GM21737 (cell line): ENCODE data around the gene AMPD3.

Experiments used
- ATAC-seq: cut with Tn5 transposase; IDR thresholded peaks from one replicate; pipeline ENCODE4 v1.9.1; 2021; ENCODE audit warnings: mild to moderate bottlenecking, moderate library complexity; ENCODE audit not compliant: unreplicated experiment

The AMPD3 gene

DNA sequence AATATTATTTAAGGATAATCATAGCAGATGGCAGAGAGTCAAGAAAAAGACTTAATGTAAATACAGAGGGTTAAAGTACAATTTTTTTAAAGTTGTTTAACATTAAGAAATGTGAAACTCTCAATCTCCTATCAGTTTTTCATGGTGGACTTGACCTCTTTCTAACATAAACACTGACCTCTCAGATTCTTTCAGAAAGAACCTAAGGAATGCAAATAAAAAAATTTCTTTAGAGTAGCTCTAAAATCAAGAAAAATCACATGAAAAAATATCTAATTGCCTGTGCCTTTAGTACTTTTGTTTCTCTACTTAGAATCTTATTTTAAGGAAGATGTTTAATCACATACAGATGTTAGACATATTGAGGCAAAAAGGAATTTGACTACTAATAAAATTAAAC is 73.1 kb downstream of the AMPD3 start:
- ATAC-seq, result no peak

DNA sequence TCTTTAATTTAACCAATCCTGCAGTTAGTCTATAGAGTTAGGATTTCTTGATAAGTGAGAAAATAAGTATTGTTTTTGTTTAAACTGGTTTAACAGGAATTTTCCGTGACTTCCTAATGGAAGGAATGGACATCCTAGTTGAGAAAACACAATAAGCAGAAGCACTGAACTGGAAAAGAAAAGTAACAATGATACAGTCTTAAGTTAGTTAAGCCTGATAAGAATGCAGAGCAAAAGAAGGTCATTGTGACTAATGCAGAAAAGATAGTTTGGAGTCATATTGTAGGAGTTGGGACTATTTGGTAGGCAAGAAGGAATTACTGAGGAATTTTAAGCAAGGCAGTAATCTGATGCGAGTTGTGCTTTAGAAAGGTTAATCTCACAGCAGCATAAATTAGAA is 74.2 kb downstream of the AMPD3 start:
- ATAC-seq, result no peak

DNA sequence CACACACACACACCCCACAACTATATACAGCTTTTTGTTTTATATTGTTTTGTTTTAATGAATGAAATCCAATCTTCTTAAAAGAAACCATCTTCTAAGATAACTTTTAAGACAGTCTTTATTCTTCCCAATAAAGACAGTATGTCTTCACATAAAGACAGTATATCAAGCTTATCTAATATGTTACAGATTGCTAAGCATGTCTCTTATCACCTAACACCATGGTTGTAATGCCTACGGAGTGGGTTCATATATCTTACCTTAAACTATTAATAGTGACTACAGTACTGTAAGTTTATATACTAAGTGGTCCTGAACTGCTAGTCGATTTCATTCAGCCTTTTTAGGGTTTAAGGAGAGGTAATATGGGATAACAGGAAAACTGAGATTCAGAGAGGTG is 77.5 kb downstream of the AMPD3 start:
- no peak for ATAC-seq

DNA sequence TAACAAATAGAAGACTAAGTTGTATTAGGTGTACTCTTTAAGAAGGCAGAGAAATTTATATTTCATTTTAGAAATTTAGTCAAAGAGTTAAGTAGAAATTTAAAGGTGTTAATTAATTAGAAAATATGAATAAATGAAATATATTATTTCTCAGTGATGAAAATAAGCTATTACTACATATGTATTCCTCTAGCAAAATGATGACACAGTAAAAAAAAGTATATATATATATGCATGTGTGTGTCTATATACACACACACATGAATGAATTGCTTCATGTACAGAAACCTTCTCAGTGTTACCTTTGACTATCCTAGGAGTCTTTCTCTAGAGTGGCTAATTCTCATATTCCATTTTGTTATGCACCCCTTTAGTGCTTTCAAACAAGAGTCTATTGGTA is 78.3 kb downstream of the AMPD3 start:
- no peak for ATAC-seq

DNA sequence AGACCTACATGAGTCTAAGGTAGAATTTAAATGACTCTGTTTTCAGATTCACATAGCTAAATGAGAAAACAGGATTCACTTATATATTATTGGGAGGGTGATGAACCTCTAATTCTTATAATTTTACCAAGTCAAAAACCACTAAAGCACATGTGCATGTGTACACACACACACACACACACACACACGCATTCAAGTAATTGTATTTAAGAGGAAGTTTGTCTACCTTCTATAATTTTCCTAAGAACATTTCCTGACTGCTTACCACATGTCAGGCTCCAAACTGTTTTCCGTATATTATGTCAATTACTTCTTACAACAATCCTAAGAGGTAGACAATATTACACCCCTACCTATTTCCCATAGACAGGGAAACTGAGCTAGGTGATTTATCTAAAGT is 79.3 kb downstream of the AMPD3 start:
- no peak for ATAC-seq

DNA sequence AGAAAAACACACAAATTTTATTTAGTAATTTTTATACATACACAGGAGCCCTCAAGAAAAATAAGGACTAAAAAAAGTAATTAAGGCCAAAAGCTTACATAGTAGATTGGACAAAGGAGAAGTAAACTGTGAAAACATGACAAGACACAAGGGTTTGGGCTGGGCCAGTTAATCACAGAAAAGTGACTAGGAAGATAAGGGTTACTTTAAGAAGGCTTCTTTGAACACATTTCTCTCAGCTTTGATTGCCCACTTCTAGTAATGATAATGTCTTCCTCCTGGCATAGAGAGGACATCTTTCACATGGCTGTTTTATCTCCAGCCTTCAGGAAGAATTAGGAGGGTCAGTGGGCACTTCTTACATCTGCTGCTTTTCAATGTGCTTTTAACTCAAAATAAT is 82.5 kb downstream of the AMPD3 start:
- ATAC-seq, result no peak

DNA sequence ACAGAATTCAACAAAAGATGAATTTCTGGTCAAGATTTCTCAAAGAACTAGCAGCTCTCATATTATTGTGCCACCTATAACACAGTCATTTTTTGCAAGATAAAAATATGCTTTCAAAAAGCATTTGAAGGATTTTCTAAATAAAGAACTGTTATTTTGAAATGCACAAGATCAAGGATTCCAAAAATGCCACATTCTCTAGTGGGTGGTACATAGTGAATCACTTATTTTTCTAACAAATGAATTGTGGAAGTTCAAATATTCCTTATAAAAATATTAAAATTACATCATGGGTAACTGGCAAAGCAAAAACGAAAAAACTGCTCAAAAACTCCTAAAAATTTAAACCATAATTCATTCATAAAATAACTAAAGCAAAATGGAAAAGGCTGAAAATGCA is 83.9 kb downstream of the AMPD3 start:
- no peak for ATAC-seq

DNA sequence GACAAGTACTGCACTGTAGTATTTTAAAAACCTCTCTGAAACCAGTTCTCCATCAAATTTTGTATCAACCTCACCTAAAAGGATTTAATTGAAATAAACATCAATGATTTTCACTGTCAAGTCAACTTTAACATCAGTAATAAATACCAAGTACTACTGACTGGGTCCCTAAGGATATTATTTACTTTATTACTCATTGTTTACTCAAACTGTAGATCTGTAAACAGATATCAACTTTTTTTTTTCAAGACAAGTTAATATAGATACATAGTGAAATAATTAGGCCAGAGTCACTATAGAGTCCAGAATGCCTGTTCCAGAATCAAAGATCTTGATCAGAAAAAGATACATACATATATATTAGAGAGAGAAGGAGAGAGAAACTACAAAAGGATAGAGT is 84.3 kb downstream of the AMPD3 start:
- ATAC-seq, result no peak

DNA sequence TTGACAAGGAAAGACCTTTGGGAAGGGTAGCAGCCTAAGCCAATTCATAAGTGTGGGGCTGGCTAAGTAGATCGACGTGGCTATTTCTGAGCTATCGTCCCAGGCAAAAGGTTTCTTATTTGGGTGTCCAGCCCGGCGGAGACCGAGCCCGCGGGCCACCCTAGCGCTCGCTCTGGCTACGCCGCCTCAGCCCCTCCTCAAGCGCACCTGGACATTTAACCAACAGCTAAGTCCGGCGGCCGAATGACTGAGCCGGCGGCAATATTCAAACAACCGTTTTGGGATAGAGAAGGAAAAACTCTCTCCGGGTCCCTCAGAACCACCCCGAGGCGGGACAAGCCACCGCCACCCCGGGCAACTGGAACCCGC is 85.5 kb downstream of the AMPD3 start:
- peak; percentile 32 for ATAC-seq

DNA sequence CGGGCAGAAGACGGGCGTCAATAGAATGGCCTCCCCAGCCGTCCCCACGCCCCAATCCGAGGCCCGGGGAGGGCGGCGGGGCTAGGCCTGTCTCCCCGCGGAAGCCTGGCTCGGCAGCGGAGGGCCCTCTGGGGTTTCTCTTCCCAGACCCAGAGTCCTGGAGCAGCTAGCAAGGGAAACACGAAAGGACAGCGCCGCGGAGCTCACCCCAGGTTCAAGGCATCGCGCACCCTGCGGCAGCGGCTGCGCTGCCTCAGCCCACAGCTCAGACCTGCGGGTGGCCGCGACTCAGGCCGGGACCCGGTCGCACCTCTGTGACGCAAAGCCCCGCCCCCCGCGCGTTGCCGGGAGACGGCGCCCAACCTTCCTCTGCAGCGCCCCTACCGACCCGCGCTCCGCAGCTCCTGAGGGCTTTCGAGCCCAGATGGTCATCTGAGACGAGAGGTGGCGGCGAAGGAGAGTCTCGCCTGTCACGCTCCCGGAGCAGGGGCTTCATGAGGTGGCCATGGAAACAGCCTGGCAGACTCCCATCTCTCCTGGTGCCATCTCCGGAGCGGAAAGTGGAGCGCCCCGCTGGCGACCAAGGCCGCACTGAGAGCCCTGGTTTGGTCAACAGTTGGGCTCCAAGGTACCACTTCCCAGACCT is 86.0 kb downstream of the AMPD3 start, which contains the start of gene RNF141:
TSS of gene RNF141 (minus strand) at position 273 of the 646 bp plus-strand sequence. CDS start 7,029 bp downstream, outside the sequence.
- ATAC-seq, result peak; percentile 99

DNA sequence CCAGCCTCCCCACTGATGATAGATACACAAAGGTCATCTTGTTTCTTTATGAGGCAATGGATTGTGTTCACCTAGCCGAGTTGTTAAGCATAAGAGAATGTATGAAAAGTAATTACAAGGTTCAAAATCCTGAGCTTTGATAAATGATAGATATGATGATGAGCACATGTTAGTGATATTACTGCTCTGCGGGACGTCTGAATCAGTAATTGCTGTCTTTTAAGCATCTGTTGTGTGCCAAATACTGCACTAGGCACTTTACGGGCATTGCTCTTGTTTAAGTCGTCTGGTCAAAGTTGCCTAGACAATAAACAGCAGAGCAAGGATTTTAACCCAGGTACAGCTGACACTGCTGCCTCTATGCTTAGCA is 86.5 kb downstream of the AMPD3 start:
- ATAC-seq, result no peak

DNA sequence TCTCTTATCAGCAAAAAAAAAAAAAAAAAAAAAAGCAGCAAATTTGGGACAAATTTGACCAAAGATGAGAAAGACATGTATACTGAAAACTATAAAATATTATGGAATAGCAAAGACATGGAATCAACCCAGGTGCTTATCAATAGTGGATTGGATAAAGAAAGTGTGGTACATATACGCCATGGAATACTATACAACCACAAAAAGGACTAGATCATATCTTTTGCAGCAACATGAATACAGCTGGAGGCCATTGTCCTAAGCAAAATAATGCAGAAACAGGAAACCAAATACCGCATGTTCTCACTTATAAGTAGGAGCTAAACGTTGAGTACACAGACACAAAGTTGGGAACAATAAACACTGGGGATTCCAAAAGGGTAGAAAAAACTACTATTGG is 87.7 kb downstream of the AMPD3 start:
- no peak for ATAC-seq

DNA sequence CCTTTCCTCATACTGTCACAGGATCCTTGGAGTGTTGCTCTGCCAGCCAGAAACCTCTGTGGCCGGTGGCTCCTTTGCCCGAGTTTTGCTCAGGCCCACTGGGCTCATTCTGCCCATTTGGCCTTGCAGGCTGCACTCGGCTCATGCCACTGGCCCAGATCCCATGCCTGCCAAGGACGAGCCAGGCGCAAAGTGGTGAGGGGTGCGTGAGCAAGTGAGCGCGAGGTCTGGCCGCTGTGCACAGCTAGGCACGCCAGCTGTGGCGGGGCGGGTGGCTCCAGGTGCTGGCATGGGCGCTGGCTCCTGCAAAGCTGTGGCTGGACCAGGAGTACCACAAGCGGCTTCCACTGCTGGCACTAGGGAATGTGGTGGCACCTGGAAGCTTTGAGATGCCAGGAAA is 88.7 kb downstream of the AMPD3 start:
- no peak for ATAC-seq

DNA sequence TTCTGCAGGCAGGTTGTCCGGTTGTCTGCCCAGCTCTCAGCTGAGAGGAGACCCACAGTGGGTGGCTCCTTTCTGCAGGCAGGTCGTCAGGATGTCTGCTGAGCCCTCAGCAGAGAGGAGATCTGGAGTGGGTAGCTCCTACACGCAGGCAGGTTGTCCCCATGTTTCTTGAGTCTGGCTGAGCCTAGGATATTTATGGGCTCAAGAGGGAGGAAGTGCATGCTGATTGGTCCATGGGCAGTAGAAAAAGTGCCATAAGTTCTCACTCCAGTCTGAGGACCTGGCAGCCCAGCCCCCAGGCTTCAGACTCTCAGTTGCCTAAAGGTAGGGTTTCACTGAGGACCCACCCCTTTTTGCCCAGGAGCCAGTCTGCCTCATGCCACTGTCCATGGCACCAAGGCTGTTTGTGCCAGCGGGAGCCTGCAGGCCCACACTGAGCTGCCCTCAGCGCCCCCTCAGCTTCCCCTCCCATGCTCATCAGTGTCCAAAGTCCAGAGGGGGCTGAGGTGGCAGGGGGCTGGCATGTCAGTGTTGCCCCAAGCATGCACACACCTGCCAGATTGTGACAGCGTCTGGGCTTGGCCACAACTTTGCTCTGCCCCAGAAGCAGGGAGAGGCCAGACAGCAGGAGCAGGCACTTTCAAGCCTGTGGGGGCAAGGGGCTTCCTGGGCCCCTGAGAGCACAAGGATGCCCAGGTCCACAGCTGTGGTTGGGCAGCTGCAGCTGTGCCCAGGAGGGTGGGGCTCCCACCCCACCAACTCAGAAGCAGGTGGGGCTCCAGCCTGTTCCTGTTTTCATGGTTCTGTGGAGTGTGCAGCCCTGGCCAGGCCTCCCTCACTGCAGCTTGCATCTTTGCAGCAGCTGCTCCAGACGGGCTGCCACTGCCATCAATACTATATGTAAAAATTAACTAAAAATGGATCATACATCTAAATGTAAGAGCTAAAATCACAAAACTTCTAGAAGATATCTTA is 89.7 kb downstream of the AMPD3 start:
- ATAC-seq, result no peak

DNA sequence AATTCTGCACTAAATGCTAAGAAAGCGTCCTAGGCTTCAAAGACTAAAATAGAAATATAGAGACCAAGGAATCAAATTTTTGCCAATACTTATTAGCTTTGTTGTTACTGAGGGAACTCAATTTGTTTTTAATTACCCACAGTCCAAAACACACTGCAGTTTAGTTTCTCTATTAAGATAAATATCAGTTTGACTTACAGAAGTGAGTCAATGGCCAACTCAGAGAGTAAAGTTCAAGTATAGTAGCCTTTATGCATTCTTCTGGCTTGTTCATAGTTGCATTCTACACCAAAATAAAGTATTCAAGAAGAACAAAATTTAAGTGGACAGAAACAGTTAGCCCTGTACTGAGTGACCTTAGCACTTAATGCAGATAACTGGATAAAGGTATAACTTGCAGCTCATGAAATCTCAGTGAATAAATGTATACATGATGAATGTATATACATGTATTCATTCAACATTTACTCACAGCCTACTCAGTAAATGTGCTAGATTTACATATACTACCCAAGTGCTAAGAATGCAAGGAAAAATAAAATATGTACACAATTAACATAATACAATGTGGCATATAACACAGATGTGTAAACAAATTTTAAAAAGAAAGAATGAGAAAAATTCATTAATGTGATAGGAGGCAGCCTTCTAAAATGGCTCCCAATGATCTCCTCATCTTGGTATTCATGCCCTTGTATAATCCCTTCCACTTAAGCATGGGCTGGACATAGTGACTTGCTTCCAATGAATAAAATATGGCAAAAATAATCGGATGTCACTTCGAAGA is 95.6 kb downstream of the AMPD3 start:
- no peak for ATAC-seq

DNA sequence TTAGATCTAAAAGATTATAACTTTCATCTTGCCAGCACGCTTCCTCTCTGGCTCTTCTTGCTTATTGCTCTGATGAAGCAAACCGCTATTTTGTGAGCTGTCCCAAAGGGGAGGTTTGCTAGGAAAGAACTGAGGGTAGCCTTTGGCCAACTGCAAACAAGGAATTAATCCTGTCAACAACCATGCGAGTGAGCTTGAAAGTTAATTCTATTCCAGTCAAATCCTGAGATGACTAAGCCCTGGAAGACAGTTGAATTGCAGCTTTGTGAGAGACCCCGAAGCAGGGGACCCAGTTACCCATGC is 96.2 kb downstream of the AMPD3 start:
- ATAC-seq, result no peak

DNA sequence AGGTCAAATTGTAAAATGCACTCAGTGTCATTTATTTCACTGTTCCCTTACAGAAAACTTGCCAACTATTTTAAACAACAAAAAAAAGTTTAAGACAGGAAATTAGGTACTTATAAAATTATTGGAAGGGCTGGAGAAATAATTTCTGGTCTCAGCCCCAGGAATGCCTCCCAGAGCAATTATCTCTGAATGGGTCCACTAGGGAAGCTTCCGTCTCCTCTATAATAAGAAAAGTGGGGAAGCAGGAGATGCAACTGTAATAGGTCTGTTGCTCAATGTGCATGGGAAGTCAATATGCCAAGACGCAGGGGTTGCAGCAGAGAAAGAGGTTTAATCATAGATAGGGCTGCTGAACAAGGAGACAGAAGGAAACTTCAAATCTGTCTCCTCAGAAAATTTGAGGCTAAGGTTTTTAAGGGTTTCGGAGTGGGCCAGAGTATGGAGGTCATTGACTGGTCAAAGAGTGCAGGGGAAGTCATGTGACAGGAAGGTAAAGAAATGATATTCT is 96.8 kb downstream of the AMPD3 start:
- no peak for ATAC-seq

DNA sequence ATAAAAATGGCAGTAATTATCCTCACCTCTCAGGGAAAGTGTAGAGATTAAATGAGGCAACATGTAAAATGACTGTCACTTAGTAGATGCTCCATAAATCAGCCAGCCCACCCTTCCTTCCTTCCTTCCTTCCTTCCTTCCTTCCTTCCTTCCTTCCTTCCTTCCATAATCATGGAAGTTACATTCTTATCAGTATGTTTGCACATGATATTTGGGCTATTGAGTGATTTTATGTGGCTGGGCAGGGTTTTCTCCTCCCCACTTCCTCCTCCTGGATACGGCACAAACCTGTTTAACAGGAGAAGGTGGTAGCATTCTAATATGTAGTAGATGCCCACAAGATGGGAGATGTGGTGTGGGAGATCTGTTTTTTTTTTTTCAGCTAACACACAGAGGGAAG is 101.5 kb downstream of the AMPD3 start:
- ATAC-seq, result no peak
